Gastrocnemius medialis (tissue), 4 donors: Measurements from ENCODE around the gene ZNF276.

Source experiments
- CTCF ChIP-seq, 5 experiments: fragments of 450-650 bp in 3 of 5; fragments of 200-600 bp in 2 of 5; sonication (generic) in 2 of 5; IDR thresholded peaks in 4 of 5; conservative IDR thresholded peaks in 1 of 5; 1 replicate in 4 of 5; 2 replicates in 1 of 5; pipeline ENCODE4 v1.5.1; 2016 to 2019; ENCODE audit warnings: antibody characterized with exemption in 5 of 5, mild to moderate bottlenecking in 3 of 5, moderate library complexity in 3 of 5
- POLR2A ChIP-seq, 2 donors: fragments of 450-650 bp; IDR thresholded peaks; one replicate each; pipeline ENCODE4 v1.6.1; 2017; ENCODE audit warnings: antibody characterized with exemption in 2 of 2, mild to moderate bottlenecking in 2 of 2, moderate library complexity in 2 of 2

GRCh38 chr16:89710709-89711564 is 10.4 kb upstream of the ZNF276 start:
- TF ChIP-seq CTCF (IDR thresholded peaks at IDR 0.05 in 4 of 5, conservative IDR thresholded peaks at IDR 0.05 in 1 of 5), result no peak
- no peak for TF ChIP-seq POLR2A (IDR thresholded peaks at IDR 0.05)
